Spinal cord (tissue), 10 donors: ENCODE data around the gene IL17RA. TPM values are rescaled to one million over a fixed set of nuclear protein-coding genes. Genes with fewer than 3 reads are reported as not detected.
A peak's percentile ranks its signal among the peaks of the same experiment; 100 is the strongest.
"Not testable (repeated sequence)": the region's sequence is repeated elsewhere in the genome, so short reads cannot be mapped to it uniquely, and the experiment has no call there.

Source experiments
- DNase-seq, 6 donors: peaks; one replicate each; pipeline versions ENCODE4 v3.0.0 to v3.0.0-alpha.2; 2013 to 2015; ENCODE audit warnings: low spot score in 6 of 6, low read depth in 4 of 6
- H3K27ac ChIP-seq: one replicate; pipeline ENCODE4 v1.5.1; 2013; ENCODE audit warnings: low read depth, low read length, control low read depth
- H3K27me3 ChIP-seq: one replicate; pipeline ENCODE4 v1.6.1; 2013; ENCODE audit warnings: low read length; ENCODE audit not compliant: control insufficient read depth, insufficient read depth
- H3K36me3 ChIP-seq: one replicate; pipeline ENCODE4 v1.6.1; 2013; ENCODE audit warnings: low read length; ENCODE audit not compliant: control insufficient read depth, insufficient read depth
- H3K4me1 ChIP-seq: one replicate; pipeline ENCODE4 v1.6.1; 2013; ENCODE audit warnings: low read length; ENCODE audit not compliant: control insufficient read depth, insufficient read depth
- H3K4me3 ChIP-seq: one replicate; pipeline ENCODE4 v1.5.1; 2013; ENCODE audit warnings: low read depth, low read length, control low read depth
- H3K9me3 ChIP-seq: one replicate; pipeline ENCODE4 v1.6.1; 2013; ENCODE audit warnings: low read length; ENCODE audit not compliant: control insufficient read depth, insufficient read depth
- WGBS: methylation state at CpG from one replicate; pipeline ENCODE4 v1.1.5; 2013; ENCODE audit warnings: missing lambda C conversion rate; ENCODE audit not compliant: insufficient coverage; 5-methylcytosine and 5-hydroxymethylcytosine counted together
- polyA plus RNA-seq, 2 donors: library from polyadenylated mRNA; unstranded; fragments of 120-200 nt; gene quantifications; one replicate each; pipeline ENCODE4 v1.2.1, GENCODE V29; 2013; ENCODE audit not compliant: insufficient read length in 2 of 2
- total RNA-seq, 2 donors: library from RNA; depleted of rRNA in 1 of 2; stranded (reverse); fragments of 120-200 nt in 1 of 2; fragments of >200 nt in 1 of 2; gene quantifications; one replicate each; pipeline versions ENCODE4 v1.2.3 to v1.2.4, GENCODE V29; 2013 to 2014
- donor health status: healthy.

Gene IL17RA
- total and polyA plus RNA-seq, 4 donors, result 6.0 to 10.5 (median 7.1) TPM

DNA sequence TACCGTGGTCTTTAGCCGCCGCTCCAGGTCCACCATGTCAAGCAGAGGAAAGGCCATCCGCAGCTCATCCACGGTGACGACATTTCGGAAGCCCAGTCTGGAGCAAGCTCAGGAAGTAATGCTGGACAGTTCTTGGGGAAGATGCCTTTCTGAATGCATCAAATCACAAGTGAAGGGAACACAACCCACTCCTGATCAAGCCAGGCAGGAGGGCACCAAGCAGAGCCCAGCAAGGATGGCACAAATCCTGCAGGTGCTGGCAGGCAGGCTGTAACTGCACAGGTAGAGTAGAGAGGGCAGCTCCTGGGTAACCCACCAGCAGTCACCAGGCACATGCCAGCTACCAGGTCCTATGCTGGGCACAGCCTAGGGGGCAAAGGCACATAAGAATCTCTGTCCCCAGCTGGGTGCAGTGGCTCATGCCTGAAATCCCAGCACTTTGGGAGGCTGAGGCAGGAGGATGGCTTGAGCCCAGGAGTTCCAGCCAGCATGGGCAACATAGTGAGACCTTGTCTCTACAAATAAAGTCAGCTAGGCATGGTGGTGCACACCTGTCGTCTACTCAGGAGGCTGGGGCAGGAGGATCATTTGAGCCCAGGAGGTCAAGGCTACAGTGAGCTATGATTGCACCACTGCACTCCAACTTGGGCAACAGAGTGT is 60.4 kb downstream of the IL17RA start:
- H3K27me3 ChIP-seq, result no peaks in the 10 kb centered on the region
- no peaks in the 10 kb centered on the region for H3K9me3 ChIP-seq
- no peak for DNase-seq
- peaks cover 66% of the 10 kb centered on the region for H3K36me3 ChIP-seq
- 84% methylated on average over 8 of the region's 8 CpGs for WGBS
- no peaks in the 10 kb centered on the region for H3K4me1 ChIP-seq
- H3K27ac ChIP-seq, result no peak overlapping the region
- H3K4me3 ChIP-seq, result no peak overlapping the region

DNA sequence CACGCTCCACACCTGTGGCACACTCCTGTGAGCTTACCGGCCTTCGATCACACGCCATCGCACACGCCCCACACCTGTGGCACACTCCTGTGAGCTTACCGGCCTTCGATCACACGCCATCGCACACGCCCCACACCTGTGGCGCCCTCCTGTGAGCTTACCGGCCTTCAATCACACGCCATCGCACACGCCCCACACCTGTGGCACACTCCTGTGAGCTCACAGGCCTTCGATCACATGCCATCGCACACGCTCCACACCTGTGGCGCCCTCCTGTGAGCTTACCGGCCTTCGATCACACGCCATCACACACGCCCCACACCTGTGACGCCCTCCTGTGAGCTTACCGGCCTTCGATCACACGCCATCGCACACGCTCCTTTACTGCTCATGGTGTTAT is 62.7 kb downstream of the IL17RA start:
- not testable (repeated sequence) for H3K4me3 ChIP-seq, DNase-seq, H3K27ac ChIP-seq, H3K9me3 ChIP-seq, H3K4me1 ChIP-seq, H3K27me3 ChIP-seq
- H3K36me3 ChIP-seq, result peaks cover 47% of the 10 kb centered on the region
- 95% methylated on average over 30 of the region's 30 CpGs for WGBS

DNA sequence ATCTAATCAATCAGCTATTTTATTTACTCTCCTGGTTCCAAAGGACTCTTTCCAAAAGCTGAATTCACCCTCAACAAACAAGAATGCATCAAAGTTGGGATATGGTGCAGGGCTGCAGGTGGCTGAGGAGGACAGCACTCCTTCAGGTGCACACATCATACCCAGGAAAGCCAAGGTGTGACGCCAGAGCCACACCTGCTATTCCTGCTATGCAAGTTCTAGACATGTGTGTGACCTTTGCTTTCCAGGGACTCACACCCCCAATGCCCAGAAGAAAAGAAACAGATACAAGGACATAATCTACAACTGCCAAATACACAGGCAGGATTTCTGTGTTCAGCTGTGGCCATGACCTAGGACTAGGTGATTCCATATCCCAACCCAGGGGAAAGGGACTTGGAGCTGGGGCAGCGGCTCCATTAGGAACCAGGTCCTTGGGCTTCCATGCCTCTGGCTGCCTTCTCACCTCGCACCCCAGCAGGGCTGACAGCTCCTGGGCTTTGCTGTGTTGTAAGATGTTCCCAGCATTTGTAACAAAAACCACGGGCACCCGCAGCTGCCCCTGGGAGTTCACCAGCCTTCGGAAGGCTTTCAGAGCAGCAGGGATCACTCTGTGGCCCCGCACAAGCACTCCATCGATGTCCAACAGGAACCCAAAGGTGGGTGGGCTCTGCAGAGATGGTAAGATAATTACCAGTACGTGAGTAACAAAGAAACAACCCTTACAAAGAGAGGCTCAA is 64.4 kb downstream of the IL17RA start:
- no peak for DNase-seq
- Histone ChIP-seq H3K9me3 (no peaks in the 10 kb centered on the region), H3K36me3 (peaks cover 32% of the 10 kb centered on the region), H3K4me1 (no peaks in the 10 kb centered on the region), H3K27me3 (no peaks in the 10 kb centered on the region), H3K27ac (no peak overlapping the region), H3K4me3 (no peak overlapping the region)
- WGBS, result 93% methylated on average over 8 of the region's 9 CpGs

DNA sequence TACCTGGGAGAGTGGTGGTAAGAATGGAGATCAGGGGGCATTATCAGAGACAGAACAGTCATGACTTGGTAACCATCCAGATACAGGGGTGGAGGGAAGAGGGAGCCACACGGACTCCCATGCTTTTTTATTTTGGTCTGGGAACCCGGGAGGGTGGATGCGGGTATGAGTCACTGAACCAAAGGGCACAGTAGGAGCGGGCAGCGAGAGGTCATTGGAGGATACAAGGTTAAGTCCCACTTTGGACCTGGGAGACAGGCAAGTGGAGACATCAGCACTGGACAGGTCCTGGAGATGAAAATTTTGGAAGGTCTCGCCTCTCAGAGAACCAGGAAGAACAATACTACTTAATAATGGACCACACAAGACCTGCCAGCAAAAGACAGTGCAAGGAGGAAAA is 67.5 kb downstream of the IL17RA start:
- Histone ChIP-seq H3K36me3 (peaks cover 13% of the 10 kb centered on the region), H3K4me3 (no peak overlapping the region), H3K27ac (no peak overlapping the region), H3K9me3 (no peaks in the 10 kb centered on the region), H3K4me1 (peaks cover 8% of the 10 kb centered on the region), H3K27me3 (no peaks in the 10 kb centered on the region)
- DNase-seq, result no peak
- WGBS, result 92% methylated on average over 6 of the region's 6 CpGs

DNA sequence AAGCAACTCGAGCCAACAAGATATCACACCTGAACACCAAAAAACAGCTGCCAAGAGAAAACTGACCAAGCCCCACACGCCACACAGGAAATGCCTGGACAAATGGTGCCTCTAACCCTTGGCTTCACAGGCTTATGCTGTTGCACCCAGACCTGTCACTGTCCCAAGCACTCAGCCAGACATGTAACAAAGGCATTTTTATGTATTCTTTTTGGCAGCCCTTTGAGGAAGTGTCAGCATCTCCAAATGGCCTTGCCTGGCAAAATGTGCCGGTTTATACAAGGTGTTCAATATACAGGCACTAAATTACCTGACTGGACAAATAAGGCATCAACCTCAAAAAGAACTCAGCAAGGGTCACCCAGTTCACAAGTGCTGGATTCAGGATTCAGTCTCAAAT is 68.2 kb downstream of the IL17RA start:
- Histone ChIP-seq H3K4me3 (no peak overlapping the region), H3K36me3 (peaks cover 8% of the 10 kb centered on the region), H3K9me3 (no peaks in the 10 kb centered on the region), H3K27ac (no peak overlapping the region), H3K27me3 (no peaks in the 10 kb centered on the region), H3K4me1 (peaks cover 10% of the 10 kb centered on the region)
- 68% methylated on average over 3 of the region's 3 CpGs for WGBS
- no peak for DNase-seq

DNA sequence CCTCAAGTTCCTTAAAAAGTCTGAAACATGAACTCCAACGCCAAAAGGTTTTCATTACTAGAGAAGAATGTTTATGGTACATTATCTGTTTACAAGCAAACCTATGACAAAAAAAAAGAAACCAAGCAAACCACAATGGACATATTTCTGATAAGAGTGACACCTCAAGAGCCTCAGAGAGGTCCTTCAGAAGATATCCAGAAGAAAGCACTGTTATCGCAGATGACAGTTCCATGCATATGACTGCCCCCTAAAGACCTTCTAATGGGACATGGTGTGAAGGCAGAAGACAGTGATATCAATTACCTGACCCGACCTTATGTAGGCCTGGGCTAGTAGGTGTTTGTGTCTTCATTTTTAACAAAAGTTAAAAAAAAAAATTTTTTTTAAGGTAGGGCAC is 71.1 kb downstream of the IL17RA start:
- peaks cover 7% of the 10 kb centered on the region for H3K36me3 ChIP-seq
- peaks cover 24% of the 10 kb centered on the region for H3K4me1 ChIP-seq
- no peak for DNase-seq
- H3K9me3 ChIP-seq, result no peaks in the 10 kb centered on the region
- H3K27ac ChIP-seq, result no peak overlapping the region
- H3K27me3 ChIP-seq, result no peaks in the 10 kb centered on the region
- WGBS, result 17% methylated on average over 1 of the region's 3 CpGs
- H3K4me3 ChIP-seq, result no peak overlapping the region

DNA sequence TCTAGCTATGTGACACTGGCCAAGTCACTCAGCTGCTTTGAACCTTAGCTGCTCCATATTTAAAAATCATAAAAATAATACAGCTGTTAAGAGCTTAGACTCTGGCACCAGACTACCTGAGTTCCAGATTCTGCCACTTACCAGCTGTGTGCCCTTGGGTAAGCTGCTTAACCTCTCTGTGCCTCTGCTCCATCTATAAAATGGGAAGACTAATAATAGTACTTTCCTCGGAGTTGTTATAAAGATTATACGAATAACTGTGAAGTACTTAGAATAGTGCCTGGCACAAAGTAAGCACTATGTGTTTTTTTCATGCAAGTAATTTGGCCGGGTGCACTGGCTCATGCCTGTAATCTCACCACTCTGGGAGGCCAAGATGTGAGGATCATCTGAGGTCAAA is 72.9 kb downstream of the IL17RA start:
- H3K27ac ChIP-seq, result no peak overlapping the region
- H3K4me1 ChIP-seq, result peaks cover 24% of the 10 kb centered on the region
- 100% methylated on average over 3 of the region's 3 CpGs for WGBS
- no peak for DNase-seq
- H3K9me3 ChIP-seq, result no peaks in the 10 kb centered on the region
- no peaks in the 10 kb centered on the region for H3K27me3 ChIP-seq
- peaks cover 7% of the 10 kb centered on the region for H3K36me3 ChIP-seq
- no peak overlapping the region for H3K4me3 ChIP-seq

DNA sequence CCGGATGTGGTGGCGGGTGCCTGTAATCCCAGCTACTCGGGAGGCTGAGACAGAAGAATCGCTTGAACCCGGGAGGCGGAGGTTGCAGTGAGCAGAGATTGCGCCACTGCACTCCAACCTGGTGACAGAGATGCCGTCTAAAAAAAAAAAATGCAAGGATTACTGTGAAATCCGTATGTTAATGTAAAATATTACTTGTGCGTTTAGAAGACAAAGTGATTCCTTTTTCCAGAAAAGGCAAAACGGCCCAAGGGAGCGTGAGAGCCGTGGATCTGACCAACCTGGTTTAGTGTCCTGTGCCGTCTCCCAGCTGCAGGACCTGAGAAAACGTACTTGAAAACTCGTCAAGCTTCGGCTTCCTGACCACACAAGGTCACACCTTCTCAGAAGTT is 73.4 kb downstream of the IL17RA start:
- WGBS, result 35% methylated on average over 14 of the region's 17 CpGs
- Histone ChIP-seq H3K4me1 (peaks cover 24% of the 10 kb centered on the region), H3K27me3 (no peaks in the 10 kb centered on the region), H3K4me3 (peak overlapping the region; percentile 62), H3K9me3 (no peaks in the 10 kb centered on the region), H3K36me3 (peaks cover 7% of the 10 kb centered on the region), H3K27ac (peak overlapping the region; percentile 79)
- DNase-seq, result no peak

DNA sequence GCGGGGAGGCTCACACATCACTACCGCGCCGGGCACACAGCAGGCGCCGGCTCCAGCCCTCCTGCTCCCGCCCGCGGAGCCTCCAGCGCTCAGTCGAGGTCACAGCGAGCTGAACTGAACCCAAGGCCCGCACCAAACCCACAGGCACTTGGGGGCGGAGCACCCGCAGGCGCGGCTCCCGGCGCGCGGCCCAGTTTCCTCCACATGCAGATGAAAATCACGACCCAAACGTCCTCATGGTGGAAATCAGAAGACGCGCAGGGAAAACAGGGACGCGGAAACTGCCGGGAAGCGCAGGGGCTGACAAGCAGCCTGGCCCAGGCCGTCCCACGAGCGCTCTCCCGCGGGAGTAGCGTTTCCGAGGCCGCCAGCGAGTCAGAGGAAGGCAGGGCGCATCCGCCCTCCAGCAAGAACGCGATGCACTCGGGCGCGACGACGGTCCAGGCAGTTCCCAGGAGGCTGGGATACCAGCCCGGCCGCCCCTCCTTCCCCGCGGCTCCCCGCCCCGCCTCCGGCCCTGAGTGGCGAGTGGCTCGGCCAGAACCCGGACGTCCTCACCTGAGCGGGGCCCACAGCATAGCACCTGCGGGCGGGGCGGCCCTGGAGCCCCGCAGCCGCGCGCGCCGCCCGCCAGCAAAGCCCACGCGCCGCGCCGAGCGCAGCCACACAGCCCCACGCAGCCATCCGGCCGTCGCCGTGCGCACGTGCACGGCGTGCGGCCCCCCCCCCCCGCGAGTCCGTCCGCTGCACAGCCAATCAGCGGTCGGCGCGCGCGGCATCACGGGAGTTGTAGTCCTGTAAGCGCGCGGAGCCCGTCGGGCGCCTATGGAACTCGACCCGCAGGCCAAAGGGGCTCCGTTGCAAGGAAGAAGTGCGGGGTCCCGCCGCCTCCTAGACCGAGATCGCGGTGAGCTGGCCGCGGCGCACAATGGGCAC is 74.0 kb downstream of the IL17RA start, which contains the start of gene HDHD5:
TSS of gene HDHD5 (minus strand) at position 710 of the 936 bp plus-strand sequence. CDS start at position 684, 26 bp downstream.
- H3K27ac ChIP-seq, result peak within 1 kb of the TSS; percentile 79
- no peaks in the 10 kb centered on the region for H3K27me3 ChIP-seq
- H3K36me3 ChIP-seq, result peaks cover 7% of the 10 kb centered on the region
- WGBS, result under 1% methylated on average over 114 of the region's 114 CpGs
- peak within 1 kb of the TSS; percentile 63 for H3K4me3 ChIP-seq
- H3K4me1 ChIP-seq, result peaks cover 24% of the 10 kb centered on the region
- no peaks in the 10 kb centered on the region for H3K9me3 ChIP-seq
- peak; percentile 70 to 97 (median 86) for DNase-seq
